ENCODE results near the gene MRPS18A.
A peak's percentile ranks its signal among the peaks of the same experiment; 100 is the strongest.

Gene MRPS18A

DNA sequence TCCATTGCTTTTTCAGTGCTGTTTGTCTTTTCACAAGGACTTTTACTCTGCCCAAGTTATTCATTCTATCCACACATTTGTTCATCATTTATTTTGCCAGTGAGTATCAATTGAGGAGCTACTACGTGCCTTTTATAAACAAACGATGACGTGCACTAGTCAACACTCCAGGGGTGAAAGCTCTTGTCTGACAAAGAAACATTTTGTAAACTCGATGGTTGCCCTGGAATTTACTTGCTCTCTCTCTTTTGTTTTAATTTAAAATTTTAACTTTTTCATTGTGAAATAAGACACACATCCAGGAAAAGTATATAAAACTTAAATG, 8.3 kb upstream of the MRPS18A start:
- DNase-seq, result no peak

DNA sequence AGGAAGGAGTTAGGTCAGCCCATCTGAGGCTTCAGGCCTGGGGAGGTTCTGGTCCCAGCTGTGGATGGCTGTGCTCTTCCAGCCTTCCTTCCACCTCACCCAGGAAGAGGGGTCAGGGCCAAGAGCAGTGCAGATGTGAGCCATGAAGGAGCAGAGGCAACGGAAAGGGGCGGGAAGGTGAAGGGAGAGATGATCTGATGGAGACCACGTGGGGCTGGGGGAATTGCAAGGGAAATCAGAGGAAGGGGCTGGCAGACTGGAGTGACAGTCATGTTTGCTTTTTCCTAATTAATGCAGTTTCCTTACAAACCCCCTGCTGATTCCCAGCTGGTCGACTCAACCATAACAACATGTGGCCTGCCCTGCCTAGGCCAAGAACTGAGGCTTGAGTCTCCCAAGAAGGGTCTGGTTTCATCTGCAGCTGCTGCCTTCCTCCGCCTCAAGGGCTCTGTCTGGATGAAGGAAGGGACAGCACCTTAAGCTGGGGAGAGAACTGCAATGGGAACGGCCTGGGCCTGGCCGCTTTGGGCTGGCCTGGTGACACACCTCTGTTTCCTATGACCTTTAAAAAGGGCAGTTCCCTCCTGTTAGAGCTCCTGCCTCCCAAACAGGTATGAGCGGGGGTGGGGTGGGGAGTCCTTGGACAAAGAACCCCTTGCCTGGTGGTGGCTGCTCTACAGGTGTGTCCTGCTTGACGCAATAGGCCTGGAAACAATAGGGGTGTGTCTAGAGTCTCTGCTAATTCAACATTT, 7.8 kb upstream of the MRPS18A start:
- DNase-seq, result no peak

DNA sequence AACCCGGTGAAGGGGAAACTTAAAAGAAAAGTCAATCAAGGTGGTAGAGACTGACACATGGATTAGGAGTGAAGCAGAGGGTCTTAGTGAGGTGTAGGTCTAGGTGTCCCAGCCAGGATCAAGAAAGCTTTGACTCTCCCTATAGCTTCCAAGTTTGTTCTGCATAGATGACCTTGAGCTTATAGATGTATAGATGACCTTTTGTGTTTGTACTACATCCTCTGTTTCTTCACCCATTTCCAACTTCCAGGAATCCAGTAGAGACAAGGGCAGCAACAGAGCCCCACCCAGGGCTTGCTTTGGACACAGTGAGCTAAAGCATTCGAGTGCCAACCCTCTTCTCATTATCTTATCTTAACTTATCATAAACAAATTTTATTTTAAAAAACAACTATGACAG, 1.8 kb upstream of the MRPS18A start:
- no peak for DNase-seq

DNA sequence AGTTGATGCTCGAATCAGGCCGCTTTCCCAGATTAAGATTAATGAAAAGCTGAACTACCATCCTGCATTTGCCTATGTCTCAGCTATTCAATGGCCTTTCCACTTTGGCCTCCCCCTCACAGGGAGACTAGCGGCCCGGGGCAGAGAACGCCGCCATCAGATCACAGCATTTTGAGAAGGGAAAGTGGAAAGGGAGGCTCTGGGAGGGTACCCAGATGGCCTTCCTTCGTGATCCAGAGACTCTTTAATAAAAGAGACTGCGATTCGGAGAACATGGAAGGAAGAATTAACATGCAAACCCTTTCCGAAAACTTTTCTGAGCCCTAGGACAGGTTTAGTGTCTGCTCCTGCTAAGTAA, 533 bp downstream of the MRPS18A start:
- no peak for DNase-seq

DNA sequence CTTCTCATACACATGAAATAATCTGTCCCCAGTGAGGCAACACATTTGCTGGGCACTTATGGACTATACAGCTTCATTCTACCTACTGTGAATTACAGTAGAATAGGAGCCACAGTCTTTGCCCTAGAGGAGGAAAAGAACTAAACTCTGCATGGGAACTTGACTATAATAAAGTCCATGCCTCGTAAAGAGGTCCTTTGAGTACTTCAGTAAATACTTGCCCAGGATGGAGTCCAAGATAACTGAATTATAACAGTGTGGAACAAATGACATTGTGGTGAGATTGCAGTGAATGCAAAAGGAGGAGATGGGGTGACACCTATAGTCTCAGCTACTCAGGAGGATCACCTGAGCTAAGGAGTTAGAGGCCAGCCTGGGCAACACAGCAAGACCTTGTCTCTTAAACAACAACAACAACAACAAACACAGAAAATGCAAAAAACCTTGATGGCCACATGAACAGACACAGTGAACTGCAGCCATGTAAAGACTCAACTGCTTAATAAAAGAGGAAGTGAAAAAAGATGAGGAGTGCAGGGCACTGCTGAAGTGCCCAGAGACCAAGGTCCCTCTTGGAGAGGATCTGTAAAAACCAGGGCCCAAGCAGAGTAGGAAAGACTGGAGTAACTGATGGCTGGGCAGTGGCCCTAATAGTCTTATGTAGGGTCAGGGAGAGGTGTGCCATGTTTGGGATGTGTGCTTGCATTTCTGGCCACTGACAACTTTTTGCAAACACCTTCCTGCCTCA, 3.7 kb downstream of the MRPS18A start:
- peak in 1 of 2 donors; percentile 29 for DNase-seq

DNA sequence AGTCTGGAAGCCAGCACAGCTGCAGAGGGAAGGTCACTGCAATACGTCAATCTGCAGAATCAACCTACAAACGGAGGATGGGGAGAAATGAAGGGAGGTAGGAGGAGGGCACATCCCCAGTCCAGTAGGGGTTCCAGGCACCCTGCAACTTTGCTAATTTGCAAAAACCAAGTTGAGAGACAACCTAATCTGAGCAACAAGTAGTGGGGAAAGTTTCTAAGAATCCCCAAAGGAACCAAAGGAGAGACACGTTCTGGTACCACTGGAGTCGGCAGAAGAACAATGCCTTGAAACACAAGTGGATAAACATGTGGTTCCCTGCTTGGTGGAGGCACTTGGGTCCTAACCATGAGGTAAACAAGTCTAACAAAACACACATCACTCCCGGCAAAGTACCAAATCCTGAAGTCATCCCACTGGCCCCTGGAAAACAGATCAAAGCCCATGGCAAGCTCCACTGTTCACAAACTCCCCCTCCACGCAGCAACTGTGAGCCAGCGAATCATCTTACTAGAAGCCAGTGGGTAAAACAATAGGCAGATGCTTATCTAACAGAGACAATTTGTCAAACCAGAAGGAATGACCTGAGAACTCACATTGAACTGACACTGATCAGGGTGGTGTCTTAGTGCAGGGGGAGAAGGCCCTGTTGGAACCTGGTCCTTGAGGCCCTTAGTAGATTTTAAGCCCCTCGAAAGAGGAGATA, 4.7 kb downstream of the MRPS18A start:
- no peak for DNase-seq

DNA sequence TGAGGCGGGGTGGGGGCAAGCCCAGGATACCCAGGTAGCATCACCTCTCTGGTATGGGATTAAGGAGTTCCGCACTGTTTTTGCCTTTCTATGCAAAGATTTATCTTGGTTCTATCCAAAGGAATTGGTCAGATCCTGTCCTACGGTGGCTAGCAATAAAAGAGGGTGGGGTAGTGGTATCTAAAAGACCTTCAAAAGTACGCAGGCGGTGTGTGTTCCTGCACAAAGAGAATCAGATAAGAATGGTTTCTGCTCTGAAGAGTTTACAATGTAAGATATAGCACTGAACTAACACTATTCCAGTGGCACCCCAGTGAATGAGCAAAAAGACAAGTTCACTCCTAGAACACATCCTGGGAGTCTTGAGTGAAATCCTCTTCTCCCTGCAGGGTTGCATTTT, 6.3 kb downstream of the MRPS18A start:
- DNase-seq, result no peak

DNA sequence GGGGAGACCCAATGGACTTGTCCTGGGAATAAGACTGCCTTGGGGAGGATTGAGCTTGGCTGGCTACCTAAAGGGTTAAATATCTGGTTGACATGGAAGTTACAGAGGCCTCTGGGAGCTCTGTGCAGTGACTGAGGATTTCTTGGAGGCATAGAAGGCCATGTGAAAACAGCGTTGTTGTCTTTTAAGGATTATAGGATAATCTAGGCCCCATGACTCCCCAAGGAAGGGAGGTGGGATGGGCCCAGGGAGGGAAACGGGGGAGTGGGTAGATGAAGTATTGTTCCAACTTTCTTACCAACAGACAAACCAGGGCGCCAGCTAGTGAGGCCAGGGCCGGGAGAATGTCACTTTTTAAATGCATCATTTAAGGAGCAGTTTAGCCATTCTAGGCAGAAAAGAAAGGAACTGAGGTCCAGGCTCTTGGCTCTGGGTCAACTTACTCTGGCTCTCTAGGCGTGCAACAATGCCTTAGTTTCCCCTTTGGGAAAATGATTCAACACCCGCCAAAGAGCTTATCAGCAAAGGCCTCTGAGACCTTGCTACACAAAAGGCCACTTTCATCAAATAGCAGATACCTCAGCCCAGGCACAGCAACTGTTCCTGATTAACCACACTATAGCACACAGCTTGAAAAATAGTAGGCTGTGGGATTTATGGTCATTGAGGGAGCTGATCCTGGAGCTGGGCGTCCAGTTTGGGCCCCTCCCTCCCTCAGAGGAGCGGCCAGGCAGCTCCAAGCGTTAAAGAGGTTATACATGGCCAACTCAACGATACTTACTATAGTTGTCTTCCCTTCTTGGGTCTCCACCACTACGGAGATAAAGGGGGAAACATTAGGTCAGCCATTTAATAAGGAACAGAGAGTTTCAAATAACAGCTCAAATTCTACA, 7.0 kb downstream of the MRPS18A start:
- DNase-seq, result no peak

DNA sequence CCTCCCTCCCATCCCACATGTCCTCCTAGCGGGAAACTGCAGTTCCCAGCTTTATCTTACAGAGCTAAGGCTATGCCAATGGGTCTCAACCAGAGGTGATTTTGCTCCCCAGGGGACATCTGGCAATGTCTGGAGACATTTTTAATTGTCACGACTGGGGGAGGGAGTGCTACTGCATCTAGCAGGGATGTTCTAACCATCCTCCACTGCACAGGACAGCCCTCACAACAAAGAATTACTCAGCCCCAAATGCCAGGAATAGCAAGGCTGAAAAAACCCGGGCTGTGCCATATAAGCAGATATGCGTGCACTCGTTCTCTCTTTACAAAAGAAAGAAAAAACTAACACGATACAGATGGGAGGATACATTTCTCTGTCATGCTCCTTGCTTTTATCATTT, 8.5 kb downstream of the MRPS18A start:
- no peak for DNase-seq

DNA sequence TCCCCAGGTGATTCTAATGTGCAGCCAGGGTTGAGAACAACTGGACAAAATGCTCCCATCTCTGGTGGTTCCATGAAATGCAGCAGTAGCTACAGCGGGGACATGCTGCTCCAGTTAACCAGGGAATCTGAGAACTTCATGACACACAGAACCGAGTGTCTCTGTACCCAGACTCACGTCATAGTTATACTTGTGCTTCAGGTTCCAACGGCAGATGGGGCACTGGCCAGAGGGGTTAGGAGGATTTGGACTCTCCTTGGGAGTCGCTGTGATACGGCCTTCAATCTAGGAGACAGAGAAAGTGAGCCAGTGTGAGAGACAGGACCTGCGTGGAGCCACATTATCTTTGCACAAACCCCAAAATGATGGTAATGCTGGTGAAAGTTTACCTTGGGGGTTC, 9.2 kb downstream of the MRPS18A start:
- no peak for DNase-seq

DNA sequence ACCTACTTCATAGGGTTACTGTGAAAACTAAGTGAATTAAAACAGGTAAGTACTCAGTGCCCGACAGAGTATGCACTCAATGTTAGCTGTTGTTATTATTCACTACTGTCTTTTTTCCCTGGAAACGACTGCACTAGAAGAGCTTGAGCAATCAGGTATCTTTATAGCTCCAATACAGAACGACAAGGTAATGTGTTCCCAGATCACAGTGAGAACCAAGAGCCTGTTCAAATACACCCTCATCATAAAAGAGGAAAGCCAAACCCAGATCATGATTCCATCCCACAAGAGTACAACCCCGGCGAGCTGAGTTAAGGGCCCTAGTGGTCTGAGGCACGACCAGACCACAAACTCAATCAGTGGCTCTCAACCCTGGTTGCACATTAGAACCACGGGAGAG, 9.8 kb downstream of the MRPS18A start:
- no peak for DNase-seq

DNA sequence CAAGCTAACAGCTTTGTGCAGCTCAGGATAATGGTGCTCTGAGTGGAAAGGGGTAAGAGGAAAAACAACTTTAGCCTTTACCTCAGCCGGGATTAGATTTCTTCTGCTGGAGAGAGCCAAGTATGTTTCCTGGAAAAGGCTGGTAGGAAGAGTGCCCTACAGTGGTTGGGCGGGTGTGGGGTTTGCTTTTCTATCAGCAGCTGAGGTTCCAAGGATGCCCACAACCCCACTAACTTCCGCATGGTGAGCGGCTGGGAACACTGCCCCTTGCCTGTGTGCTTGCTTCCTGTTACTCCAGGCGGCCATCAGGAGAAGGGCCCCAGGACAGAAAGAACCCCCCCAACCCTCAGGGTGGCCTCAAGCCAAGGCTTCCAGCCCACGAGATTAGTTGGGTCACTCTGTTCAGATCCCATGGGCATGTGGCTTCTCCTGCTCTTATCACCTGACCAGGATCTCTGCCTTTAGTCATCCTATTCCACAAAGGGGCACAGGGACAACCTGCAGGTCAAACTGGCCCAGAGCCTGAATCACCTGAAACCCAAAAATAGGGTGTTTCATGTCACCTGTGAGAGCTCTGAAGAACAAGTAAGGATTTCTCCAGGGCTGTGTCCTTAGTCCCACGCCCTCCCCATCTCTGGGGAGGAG, 10.5 kb downstream of the MRPS18A start:
- no peak for DNase-seq

DNA sequence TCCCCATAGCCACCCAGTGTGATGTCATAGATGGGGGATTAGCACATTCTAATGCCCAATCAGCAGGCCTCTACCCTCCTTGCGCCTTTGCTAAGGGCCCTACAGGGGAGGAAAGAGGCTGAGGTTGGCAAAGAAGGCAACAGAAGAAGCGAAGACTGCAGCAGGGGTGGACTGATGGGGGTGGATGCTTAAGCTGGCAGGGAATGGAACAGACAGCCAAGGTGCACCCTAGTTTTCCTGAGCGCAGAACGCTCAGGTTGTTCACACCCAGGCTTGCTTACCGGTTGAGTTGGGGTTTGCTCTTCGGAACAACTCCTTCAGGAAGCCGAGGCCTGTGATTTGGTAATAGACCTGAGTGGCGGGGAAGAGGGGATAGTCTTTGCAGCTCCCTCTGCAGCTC, 12.7 kb downstream of the MRPS18A start:
- DNase-seq, result no peak

DNA sequence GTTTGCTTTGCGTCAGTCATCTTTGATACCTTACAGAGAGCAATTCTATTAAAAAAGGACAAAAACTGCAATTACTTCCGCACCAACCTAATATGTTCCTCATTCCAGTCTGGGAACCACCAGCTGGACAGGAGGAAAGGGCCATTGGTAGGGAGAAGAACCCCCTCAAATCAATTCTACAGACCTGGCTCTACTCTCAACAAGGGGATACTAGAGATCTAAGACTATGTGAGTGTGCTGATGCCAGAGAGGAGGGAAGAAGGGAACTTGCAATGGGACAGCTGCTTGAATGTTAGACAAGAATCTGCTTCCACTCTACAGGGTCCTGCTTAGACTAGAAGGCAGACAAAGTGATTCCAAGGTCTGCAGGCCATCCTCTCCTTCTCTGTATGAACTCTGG, 13.3 kb downstream of the MRPS18A start:
- DNase-seq, result no peak

DNA sequence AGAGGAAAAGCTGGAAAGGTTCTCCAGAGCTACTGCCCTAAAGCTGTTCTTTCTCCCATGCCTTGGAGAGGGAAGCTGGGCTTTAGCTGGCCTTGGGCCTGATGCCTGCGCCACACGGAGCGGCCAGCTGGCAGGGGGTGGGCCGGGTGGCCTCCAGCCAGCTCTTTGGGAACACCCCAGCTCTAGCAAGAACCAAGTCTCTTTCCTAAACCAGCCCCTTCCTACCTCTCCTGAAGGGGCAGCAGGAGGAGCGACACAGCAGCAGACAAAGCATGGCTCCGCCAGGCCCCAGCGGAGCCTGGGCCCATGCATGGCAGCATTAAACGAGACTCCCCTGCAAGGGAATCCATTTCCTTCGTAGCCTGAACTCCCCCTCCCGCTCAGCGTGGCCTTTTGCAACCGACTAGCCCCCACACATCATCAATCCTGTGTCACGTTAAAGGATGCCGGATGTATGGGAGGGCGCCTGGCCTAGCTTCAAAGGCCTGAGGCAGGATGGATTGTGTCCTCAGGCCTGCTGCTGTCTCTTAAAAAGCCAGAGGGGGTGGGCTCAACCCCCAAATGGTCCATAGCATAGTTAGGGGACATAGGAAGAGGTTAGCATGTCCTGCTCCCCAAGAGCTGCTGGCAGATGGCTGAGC, 14.0 kb downstream of the MRPS18A start:
- DNase-seq, result no peak

DNA sequence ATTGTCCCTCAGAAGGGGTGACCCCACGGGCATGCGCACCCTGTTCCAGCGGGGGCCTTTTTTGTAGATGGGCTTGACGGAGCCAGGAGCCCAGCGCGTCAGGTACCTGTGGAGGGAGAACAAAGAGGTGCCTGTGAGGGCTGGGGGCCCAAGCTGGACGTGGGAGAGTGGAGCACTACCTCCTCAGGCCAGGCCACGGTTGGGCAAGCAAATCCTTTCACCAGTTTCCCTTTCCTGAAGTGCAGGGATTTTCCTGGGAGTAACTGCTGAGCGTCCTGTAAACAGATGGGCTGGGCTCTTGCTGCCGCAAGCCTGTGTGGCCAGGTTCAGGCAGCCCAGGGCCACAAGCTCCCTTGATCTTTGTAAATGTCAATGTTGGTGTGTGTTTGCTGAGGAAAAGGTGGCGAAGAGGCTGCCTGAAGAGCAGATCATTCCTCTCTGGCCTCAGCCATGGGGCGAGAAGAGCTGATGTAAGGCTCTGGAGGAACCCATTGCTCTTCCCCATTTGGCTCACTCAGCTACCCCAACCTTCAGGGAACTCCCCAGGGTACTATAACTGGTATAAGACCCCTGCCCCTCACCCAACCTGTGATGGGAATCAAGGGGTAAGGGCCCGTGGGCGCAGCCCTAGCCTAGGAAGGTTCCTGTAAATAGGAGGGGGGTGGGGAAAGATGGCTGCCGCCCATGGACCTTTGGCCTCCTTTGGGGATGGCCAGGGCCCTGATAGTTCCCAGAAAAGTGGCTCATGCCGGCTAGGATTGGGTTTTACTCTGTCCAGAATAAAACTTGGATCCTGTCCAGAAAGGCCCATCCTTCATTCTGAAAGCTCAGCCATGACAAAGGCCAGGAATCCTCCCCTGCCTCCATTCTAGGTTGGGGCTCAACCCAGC, 15.5 kb downstream of the MRPS18A start:
- peak in 1 of 2 donors; percentile 19 for DNase-seq

DNA sequence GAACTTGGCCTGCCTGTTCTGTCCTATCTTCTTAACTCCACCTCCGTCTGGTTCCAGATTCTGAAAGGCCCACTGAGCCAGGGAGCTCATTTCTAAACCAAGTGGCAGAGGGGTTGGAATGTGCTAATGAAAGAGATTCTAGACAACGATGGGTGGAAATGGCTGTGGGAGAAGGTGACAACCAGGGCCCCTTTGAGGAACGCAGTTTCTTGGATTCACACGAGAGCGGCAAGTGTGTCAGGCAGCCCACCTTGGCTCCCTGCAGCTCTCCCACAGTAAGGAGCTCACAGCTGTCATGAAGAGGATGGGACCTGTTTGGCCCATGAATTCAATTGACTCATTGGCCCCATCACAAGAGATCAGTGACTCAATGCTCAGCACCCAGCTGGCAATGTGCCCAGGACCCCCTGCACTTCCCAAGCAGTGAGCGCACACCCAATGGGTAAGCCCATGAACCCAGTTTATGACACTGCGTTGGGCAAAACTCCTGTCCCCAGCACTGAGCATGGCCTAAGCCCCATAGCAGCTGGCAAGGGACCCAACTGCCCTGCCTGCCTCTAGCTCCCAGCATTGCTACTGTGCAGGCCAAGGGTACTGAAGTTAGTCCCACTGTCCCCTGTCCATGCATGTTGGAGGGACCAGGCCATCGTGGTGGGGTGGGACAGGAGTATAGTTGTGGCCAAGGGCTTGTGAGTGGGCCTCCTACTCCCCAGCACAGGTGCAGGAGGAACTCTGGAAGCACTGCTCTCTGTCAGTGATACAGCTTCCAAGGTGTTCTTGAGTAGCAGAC, 16.4 kb downstream of the MRPS18A start:
- no peak for DNase-seq

DNA sequence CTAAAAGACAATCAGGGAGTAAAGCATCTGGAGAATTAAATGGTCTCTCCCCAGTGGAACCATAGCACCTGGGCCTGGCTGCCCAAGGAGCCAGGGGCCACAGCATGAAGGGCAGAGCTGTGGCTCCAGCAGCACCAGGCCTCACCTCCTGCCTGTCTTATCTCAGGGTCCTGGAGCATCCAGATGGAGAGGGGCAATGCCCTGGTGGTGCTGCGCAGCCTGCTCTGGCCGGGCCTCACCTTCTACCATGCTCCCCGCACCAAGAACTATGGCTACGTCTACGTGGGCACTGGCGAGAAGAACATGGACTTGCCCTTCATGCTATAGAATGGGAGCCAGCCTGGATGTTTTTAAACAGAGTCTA, 17.0 kb downstream of the MRPS18A start:
- no peak for DNase-seq

DNA sequence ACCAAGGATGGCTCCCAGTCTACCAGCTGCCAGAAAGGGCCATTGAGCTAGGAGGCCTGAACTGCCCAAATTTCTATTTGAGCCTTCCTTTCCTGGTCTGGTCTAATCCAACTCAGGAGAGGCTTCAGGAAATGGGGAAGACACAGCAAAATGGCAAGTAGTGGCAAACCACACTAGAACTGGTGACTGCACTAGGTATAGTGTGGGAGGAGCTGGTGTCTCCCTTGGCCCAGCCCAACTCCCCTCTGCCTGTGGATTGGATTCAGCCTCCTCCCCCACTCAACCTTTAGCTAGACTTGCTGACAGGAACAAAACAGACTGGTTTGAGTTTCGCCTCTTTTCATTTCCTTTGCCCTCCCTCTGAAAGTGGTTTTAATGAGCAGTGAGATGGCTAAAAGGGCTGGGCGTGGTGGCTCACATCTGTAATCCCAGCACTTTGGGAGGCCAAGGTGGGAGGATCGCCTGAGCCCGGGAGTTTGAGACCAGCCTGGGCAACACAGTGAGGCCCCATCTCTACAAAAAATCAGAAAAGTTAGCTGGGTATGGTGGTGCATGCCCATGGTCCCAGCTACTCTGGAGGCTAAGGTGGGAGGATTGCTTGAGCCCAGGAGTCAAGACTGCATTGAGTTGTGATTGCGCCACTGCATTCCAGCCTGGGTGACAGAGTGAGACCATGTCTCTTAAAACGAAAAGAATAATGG, 17.5 kb downstream of the MRPS18A start:
- DNase-seq, result peak; percentile 15 to 18
